Adipose tissue (tissue), 3 donors: Measurements from ENCODE around the gene HACD1. TPM values are rescaled to one million over a fixed set of nuclear protein-coding genes. Genes with fewer than 3 reads are reported as not detected.
"Not testable (repeated sequence)": the region's sequence is repeated elsewhere in the genome, so short reads cannot be mapped to it uniquely, and the experiment has no call there.

Source experiments
- H3K27ac ChIP-seq: one replicate; pipeline ENCODE4 v1.5.1; 2013; ENCODE audit warnings: low read depth, low read length
- WGBS, 3 donors: extraction: QIAGEN DNeasy Blood & Tissue Kit; methylation state at CpG; one replicate each; pipeline ENCODE4 v1.1.7; 2013; 5-methylcytosine and 5-hydroxymethylcytosine counted together
- polyA plus RNA-seq, 3 donors: library from polyadenylated mRNA; stranded (reverse); fragments of 200-250 nt; gene quantifications; one replicate each; pipeline ENCODE4 v1.2.3, GENCODE V29; 2013
- donor health status: healthy with polysubstance abuse.
- donor health status: Bipolar disorder and iron deficiency.
- donor health status: healthy.

Gene HACD1
- polyA plus RNA-seq, 3 donors: 6.6 to 25.7 (median 17.4) TPM

DNA sequence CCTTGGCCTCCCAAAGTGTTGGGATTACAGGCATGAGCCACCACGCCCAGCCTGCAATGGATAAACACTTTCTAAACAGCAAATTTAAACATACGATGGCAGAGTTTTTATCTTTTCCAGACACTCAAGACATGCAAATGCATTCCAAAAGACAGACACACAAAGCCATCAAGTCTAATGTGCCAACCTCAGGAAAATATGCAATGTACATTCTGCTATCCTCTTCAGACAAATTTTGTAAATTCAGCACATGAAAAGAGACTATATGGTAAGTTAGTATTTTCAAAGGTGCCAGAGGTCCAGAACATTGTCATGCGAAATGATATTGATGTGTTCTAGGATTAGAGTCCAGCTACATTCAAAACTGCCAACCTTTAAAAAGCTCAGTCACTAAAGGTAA, 19.8 kb downstream of the HACD1 start:
- H3K27ac ChIP-seq: no peak overlapping the region
- 84 to 89% (median 86%) methylated on average over 3 of the region's 3 CpGs for WGBS, 3 donors

DNA sequence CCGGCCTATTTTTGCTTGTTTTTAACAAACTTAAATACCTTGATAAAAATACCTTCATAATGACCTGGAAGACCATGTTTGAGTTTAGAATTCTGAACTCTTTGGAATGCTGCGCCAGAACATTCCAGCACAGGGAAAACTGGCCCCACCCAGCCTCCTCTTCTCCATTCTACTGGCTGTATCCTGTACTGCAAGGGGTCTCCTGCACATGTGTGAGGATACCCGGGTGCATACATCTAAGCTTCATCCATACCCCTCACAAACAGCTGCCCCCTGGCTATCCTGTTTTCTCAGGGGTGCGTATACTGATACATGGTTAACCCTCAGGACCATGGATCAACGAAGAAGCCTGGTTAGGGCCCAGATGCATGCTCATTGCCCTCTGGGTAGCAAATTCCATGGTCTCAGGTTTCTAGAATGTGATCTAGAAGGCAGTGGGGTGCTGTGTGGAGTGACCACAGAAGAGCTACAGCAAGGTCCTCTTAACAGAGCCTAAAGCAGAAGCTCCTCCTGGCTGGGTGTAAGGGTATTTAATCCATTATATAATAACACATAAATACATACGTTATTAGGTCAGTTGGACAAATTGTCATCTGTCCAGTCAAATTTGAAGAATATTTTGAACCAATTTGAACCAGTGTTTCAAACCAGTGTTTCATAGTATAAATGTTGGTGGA, 26.1 kb downstream of the HACD1 start:
- WGBS, 3 donors: 87 to 95% (median 94%) methylated on average over 6 of the region's 6 CpGs
- H3K27ac ChIP-seq: no peak overlapping the region

GRCh38 chr10:17589316-17589715, 27.9 kb downstream of the HACD1 start:
- 61 to 100% (median 88%) methylated on average over 1 of the region's 1 CpG for WGBS, 3 donors
- H3K27ac ChIP-seq: not testable (repeated sequence)

GRCh38 chr10:17588420-17588819, 28.8 kb downstream of the HACD1 start:
- H3K27ac ChIP-seq: no peak overlapping the region
- 57 to 86% (median 64%) methylated on average over 2 of the region's 2 CpGs for WGBS, 3 donors

- H3K27ac ChIP-seq: not testable (repeated sequence)
- 67 to 86% (median 79%) methylated on average over 6 of the region's 6 CpGs for WGBS, 3 donors
These were observed 29.9 kb downstream of the HACD1 start for GRCh38 chr10:17587321-17587720.

GRCh38 chr10:17586821-17587234, 30.3 kb downstream of the HACD1 start:
- no peak overlapping the region for H3K27ac ChIP-seq
- 22 to 50% (median 30%) methylated on average over 6 of the region's 6 CpGs for WGBS, 3 donors

- WGBS, 3 donors: 59 to 75% (median 69%) methylated on average over 8 of the region's 8 CpGs
- H3K27ac ChIP-seq: no peak overlapping the region
These were observed 32.2 kb downstream of the HACD1 start for GRCh38 chr10:17585016-17585415.

DNA sequence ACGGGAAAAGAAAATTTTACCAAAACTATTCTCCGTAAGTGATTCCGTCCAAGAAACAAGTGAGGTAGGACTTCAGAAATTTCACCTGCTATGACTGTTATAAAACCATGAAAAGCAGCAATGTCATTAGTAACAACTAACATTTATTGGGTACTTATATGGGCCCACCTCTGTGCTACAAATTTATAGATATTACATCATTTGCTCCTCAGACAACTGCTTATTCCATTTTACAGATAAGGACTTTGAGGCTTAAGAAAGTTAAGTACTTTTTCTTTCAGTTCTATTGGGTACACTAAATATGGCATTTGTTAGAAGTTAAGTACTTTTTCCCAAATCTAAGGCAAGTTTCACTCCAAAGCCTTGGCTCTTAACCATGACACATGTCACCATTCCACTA, 36.3 kb downstream of the HACD1 start:
- no peak overlapping the region for H3K27ac ChIP-seq
- WGBS, 3 donors: 82 to 90% (median 87%) methylated on average over 3 of the region's 3 CpGs

GRCh38 chr10:17578603-17579002, 38.6 kb downstream of the HACD1 start:
- WGBS, 3 donors: 39 to 67% (median 42%) methylated on average over 2 of the region's 2 CpGs
- no peak overlapping the region for H3K27ac ChIP-seq

DNA sequence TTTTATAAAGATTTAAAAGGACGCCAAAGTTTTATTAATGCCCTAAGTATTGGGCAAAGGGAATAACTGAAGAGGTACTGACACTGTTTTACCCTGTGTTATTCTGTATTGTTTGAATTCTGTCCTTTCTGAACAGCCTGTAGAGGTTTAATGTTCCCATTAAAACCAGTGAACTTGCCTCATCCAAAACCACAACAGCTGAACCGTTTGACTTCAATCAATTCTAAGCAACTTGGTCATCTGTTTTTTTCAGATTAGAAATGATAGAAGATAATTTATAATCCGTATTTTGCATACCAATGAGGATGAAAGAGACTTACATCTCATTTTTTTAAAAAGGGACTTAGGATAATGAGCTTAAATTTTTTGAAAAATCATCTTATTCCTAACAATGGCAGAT, 40.4 kb downstream of the HACD1 start:
- H3K27ac ChIP-seq: no peak overlapping the region
- 49 to 66% (median 62%) methylated on average over 3 of the region's 3 CpGs for WGBS, 3 donors

GRCh38 chr10:17564911-17565310, 52.3 kb downstream of the HACD1 start:
- 89 to 96% (median 92%) methylated on average over 3 of the region's 3 CpGs for WGBS, 3 donors
- no peak overlapping the region for H3K27ac ChIP-seq

- WGBS, 3 donors: 51 to 84% (median 75%) methylated on average over 4 of the region's 4 CpGs
- H3K27ac ChIP-seq: no peak overlapping the region
These were observed 53.7 kb downstream of the HACD1 start for GRCh38 chr10:17563452-17563851.

- no peak overlapping the region for H3K27ac ChIP-seq
- 39 to 69% (median 44%) methylated on average over 8 of the region's 8 CpGs for WGBS, 3 donors
These were observed 54.6 kb downstream of the HACD1 start for GRCh38 chr10:17562614-17563013.

GRCh38 chr10:17561111-17561510, 56.1 kb downstream of the HACD1 start:
- 86 to 91% (median 90%) methylated on average over 2 of the region's 2 CpGs for WGBS, 3 donors
- no peak overlapping the region for H3K27ac ChIP-seq

GRCh38 chr10:17557459-17557858, 59.7 kb downstream of the HACD1 start:
- no peak overlapping the region for H3K27ac ChIP-seq
- 48 to 90% (median 65%) methylated on average over 3 of the region's 3 CpGs for WGBS, 3 donors

- WGBS, 3 donors: 32 to 47% (median 36%) methylated on average over 3 of the region's 3 CpGs
- H3K27ac ChIP-seq: no peak overlapping the region
These were observed 68.4 kb downstream of the HACD1 start for GRCh38 chr10:17548770-17549169.

DNA sequence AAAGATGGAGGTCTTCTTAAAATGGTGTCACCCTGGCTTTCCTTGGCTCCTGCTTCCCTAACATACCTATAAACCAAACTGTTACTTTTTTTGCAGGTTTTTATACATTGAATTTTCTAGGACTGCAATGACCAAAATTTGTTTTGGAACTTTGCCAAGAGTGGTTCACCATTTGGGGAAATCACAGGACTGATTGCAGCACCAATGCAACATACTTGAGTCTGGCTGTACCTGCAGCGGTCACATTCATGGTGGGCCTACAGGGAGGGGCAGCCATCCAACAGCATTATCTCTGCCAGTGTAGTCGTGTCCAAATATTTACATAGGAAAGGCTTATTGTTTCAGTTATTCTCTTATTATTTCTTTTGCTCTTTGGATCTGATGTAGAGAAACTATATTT, 69.0 kb downstream of the HACD1 start:
- no peak overlapping the region for H3K27ac ChIP-seq
- WGBS, 3 donors: 52 to 66% (median 62%) methylated on average over 2 of the region's 2 CpGs

DNA sequence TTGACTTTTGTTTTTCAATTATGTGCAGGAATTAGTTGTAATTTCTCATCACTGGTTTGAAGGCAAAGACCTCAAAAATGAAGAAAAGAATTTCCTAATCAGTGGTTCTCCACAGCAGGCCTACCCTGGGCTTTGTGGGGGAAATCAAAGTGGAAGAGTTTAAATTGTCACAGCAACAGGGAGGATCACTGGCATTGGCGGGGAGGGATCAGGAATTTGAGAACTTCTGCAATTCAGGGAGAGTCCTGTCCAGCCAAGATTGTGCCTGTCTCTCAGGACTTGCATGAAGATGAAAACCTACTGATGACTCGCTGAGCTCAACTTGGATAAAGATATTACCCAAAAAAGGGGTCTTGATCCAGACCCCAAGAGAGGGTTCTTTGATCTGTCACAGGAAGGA, 70.1 kb downstream of the HACD1 start:
- H3K27ac ChIP-seq: no peak overlapping the region
- WGBS, 3 donors: 76 to 96% (median 80%) methylated on average over 2 of the region's 2 CpGs

DNA sequence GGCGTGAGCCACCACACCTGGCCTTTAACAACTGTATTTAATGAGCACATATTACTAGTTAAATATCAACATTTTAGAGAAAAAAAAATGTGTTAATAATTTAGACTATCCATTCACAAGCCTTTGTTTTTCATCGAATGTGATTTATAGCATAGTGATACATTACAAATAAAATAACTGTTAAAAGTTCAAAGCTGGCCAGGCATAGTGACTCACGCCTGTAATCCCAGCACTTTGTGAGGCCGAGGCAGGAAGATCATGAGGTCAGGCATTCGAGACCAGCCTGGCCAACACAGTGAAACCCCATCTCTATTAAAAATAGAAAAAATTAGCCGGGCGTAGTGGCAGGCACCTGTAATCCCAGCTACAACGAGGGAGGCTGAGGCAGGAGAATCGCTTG, 72.7 kb downstream of the HACD1 start:
- 88 to 91% (median 89%) methylated on average over 9 of the region's 9 CpGs for WGBS, 3 donors
- no peak overlapping the region for H3K27ac ChIP-seq
